Measurements from ENCODE around the gene TPM1.
"Not testable (repeated sequence)": the region's sequence is repeated elsewhere in the genome, so short reads cannot be mapped to it uniquely, and the experiment has no call there.

Gene TPM1

GRCh38 chr15:63105354-63105753 is 62.8 kb downstream of the TPM1 start:
- not testable (repeated sequence) for DNase-seq

GRCh38 chr15:63107895-63108546 is 65.5 kb downstream of the TPM1 start:
- DNase-seq, result no peak

DNA sequence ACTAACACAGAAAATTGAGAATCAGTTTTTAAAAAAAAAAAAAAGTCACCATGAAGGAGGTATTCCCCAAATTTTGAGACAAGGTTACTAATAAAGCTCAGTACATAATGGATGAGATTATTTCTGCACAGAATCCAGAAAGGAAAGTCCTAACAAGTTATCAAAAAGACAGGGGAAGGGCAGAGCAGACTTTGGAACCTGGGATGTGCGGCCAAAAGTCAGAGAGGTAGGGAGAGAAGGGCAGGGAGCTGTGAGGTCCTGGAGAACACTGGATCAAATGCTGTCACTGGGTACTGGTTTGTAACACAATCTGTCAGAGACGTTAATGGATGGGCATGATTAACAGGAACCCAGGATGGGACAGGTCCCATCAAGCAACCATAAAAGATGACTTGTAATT is 67.0 kb downstream of the TPM1 start:
- DNase-seq, result no peak

DNA sequence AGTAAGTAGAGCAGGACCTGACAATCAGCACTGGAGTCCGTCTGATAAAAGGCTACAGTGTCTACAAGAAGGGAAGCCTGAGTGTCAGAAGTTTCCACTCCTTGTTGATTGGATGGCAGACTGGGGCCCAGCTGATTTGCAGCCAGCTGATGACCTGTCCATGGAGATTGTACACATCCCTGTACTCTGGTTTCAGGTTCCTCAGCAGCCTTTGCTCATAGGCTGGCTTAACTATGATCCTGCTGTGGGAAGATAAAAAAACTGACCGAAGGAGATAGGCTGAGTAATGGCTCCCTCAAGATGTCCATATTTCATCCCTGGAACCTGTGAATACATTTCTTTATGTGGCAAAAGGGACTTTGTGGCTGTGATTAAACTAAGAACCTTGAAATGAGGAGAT is 67.4 kb downstream of the TPM1 start:
- no peak for DNase-seq

DNA sequence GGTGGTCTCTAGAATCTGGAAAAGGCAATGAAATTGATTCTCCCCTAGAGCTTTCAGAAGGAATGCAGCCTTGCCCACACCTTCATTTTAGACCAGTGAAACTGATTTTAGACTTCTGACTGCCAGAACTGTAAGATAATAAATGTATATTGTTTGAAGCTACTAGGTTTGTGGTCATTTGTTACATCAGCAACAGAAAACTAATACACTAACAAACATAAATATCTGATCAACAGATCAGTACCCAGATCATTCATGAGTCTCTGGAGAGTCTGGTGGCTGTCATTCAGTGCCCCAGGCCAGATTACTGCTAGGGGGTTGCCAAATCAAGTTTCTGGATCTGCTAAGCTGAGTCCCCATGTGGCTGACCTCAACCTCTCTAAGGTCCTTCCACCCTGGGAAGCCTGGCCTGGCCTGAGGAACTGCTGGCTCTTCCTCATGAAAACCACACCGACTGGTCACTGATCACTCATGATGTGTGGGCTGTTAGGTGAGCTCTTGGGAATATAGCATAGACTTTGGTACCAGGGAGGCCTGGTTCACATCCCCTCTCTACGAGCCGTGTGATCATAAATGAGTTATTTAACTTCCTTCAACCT is 68.0 kb downstream of the TPM1 start:
- DNase-seq, result no peak

DNA sequence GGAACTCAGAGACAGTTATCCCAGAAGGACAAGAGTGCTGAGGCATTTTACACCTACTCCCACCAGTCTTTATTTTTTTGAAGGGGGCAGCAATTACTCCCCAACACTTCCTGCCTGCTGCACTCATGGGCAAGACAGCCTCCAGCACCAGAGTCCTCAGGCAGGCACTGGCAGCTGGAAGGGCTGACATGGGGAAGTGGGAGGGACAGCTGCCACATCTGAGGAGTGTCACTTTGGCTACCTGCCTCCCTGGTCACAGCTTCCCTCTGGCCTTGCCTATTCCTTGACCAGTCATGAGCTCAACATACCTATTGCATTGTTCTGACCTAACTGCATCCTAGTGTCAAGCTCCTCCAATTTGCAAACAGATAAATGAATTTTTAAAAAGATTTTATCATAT is 68.9 kb downstream of the TPM1 start:
- DNase-seq, result no peak

DNA sequence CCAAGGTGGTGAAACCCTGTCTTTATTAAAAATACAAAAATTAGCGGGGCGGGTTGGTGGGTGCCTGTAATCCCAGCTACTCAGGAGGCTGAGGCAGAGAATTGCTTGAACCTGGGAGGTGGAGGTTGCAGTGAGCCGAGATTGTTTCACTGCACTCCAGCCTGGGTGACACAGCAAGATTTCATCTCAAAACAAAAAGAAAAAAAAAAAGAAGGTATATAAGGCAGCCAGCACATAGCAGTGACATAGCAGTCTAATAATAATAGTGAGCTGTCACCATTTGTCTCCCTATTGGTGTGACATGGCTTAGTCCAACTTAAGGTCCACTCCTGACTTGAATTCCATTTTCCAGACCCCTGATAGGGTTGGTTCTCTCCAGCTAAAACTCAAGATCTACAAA is 70.3 kb downstream of the TPM1 start:
- DNase-seq, result no peak

DNA sequence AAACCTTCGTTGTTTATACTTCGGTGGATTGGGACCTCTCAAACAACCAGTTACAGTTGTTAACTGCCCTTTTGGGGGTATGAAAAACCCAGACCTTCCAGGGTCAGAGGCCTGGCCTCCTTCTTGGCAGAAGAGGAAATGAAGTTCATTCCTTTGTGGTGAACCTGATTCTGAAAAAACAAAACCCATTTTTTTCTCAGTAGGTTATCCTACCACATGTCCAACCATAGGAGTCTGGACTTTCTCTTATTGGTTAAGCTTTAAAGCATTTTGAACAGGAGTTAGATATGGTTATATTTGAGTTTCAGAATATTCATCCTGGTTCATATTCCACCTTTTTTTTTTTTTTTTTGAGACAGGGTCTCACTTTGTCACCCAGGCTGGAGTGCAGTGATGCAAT is 71.9 kb downstream of the TPM1 start:
- DNase-seq, result no peak

Measured in stimulated activated CD4-positive, alpha-beta T cell treated with anti-CD3 and anti-CD28 coated beads, Interleukin-4, amount 100 ng/mL, for 4 hours (primary cell).